Measurements from ENCODE around the gene GDPD3. TPM values are rescaled to one million over a fixed set of nuclear protein-coding genes. Genes with fewer than 3 reads are reported as not detected.

The GDPD3 gene
- total and polyA plus RNA-seq, 9 of the 15 experiments (the other 6 are each of a cell fraction or from before 2014, with no cell fraction given) = 0.47 to 3.9 (median 1.1) TPM

DNA sequence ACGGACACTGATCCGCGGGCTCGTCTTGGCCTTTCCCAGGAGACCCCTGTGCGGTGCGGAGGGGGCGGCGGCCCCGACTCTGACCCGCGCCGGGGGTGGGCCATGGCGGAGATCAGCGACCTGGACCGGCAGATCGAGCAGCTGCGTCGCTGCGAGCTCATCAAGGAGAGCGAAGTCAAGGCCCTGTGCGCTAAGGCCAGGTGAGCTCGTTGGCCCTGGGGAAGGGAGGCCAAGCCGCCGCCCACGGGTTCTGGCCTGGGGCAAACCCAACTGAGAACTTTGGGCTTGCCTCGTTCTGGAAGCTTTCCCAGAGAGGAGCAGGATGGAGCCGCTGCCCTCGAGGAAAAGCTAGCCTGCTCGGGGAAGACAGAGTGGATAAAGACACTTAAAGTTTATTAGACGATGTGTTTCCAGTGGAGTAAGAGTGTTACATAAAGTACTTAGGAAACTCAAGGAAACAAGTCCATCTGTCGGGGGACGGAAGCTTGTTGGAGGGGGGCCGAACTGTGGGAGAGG lies 37.0 kb downstream of the GDPD3 start (continued):
- TF ChIP-seq, protein P1, sequence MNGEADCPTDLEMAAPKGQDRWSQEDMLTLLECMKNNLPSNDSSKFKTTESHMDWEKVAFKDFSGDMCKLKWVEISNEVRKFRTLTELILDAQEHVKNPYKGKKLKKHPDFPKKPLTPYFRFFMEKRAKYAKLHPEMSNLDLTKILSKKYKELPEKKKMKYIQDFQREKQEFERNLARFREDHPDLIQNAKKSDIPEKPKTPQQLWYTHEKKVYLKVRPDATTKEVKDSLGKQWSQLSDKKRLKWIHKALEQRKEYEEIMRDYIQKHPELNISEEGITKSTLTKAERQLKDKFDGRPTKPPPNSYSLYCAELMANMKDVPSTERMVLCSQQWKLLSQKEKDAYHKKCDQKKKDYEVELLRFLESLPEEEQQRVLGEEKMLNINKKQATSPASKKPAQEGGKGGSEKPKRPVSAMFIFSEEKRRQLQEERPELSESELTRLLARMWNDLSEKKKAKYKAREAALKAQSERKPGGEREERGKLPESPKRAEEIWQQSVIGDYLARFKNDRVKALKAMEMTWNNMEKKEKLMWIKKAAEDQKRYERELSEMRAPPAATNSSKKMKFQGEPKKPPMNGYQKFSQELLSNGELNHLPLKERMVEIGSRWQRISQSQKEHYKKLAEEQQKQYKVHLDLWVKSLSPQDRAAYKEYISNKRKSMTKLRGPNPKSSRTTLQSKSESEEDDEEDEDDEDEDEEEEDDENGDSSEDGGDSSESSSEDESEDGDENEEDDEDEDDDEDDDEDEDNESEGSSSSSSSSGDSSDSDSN (IDR thresholded peaks at IDR 0.05; ENCODE audit: borderline replicate concordance in 1 of 2, low read depth in 2 of 2, low read length in 2 of 2) = 0 out of 4 replicates have a peak, but pooled peaks of 1 of the 2 experiments have one; percentile 32
- TF ChIP-seq, protein P2, sequence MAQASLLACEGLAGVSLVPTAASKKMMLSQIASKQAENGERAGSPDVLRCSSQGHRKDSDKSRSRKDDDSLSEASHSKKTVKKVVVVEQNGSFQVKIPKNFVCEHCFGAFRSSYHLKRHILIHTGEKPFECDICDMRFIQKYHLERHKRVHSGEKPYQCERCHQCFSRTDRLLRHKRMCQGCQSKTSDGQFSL (CRISPR knock-in tag; IDR thresholded peaks at IDR 0.05) = no peak
- TF ChIP-seq, protein P2 (tag; IDR thresholded peaks at IDR 0.05) = no peak
- TF ChIP-seq, protein P3, sequence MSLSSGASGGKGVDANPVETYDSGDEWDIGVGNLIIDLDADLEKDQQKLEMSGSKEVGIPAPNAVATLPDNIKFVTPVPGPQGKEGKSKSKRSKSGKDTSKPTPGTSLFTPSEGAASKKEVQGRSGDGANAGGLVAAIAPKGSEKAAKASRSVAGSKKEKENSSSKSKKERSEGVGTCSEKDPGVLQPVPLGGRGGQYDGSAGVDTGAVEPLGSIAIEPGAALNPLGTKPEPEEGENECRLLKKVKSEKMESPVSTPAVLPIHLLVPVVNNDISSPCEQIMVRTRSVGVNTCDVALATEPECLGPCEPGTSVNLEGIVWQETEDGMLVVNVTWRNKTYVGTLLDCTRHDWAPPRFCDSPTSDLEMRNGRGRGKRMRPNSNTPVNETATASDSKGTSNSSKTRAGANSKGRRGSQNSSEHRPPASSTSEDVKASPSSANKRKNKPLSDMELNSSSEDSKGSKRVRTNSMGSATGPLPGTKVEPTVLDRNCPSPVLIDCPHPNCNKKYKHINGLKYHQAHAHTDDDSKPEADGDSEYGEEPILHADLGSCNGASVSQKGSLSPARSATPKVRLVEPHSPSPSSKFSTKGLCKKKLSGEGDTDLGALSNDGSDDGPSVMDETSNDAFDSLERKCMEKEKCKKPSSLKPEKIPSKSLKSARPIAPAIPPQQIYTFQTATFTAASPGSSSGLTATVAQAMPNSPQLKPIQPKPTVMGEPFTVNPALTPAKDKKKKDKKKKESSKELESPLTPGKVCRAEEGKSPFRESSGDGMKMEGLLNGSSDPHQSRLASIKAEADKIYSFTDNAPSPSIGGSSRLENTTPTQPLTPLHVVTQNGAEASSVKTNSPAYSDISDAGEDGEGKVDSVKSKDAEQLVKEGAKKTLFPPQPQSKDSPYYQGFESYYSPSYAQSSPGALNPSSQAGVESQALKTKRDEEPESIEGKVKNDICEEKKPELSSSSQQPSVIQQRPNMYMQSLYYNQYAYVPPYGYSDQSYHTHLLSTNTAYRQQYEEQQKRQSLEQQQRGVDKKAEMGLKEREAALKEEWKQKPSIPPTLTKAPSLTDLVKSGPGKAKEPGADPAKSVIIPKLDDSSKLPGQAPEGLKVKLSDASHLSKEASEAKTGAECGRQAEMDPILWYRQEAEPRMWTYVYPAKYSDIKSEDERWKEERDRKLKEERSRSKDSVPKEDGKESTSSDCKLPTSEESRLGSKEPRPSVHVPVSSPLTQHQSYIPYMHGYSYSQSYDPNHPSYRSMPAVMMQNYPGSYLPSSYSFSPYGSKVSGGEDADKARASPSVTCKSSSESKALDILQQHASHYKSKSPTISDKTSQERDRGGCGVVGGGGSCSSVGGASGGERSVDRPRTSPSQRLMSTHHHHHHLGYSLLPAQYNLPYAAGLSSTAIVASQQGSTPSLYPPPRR (CRISPR knock-in tag; IDR thresholded peaks at IDR 0.05; ENCODE audit: borderline replicate concordance) = no peak
- TF ChIP-seq E2F3 (CRISPR knock-in tag; IDR thresholded peaks at IDR 0.05) (no peak), ARID1B (IDR thresholded peaks at IDR 0.05) (no peak), KAT7 (CRISPR knock-in tag; IDR thresholded peaks at IDR 0.05; ENCODE audit: borderline replicate concordance) (no peak; the same call in 1 of the 2 replicates), BRCA1 (IDR thresholded peaks at IDR 0.05) (no peak), BRCA1 (CRISPR knock-in tag; IDR thresholded peaks at IDR 0.05) (0 out of 2 replicates have a peak, but pooled peaks have one; percentile 78), ZNF23 (CRISPR knock-in tag; IDR thresholded peaks at IDR 0.05) (no peak), NCOA1 (IDR thresholded peaks at IDR 0.05; ENCODE audit: low read depth) (no peak), JUN (IDR thresholded peaks at IDR 0.05; ENCODE audit: borderline replicate concordance, low read depth, low read length) (no peak), JUN (CRISPR knock-in tag; IDR thresholded peaks at IDR 0.05; ENCODE audit: borderline replicate concordance) (0 out of 2 replicates have a peak, but pooled peaks have one; percentile 0)
- TF ChIP-seq, protein P4, sequence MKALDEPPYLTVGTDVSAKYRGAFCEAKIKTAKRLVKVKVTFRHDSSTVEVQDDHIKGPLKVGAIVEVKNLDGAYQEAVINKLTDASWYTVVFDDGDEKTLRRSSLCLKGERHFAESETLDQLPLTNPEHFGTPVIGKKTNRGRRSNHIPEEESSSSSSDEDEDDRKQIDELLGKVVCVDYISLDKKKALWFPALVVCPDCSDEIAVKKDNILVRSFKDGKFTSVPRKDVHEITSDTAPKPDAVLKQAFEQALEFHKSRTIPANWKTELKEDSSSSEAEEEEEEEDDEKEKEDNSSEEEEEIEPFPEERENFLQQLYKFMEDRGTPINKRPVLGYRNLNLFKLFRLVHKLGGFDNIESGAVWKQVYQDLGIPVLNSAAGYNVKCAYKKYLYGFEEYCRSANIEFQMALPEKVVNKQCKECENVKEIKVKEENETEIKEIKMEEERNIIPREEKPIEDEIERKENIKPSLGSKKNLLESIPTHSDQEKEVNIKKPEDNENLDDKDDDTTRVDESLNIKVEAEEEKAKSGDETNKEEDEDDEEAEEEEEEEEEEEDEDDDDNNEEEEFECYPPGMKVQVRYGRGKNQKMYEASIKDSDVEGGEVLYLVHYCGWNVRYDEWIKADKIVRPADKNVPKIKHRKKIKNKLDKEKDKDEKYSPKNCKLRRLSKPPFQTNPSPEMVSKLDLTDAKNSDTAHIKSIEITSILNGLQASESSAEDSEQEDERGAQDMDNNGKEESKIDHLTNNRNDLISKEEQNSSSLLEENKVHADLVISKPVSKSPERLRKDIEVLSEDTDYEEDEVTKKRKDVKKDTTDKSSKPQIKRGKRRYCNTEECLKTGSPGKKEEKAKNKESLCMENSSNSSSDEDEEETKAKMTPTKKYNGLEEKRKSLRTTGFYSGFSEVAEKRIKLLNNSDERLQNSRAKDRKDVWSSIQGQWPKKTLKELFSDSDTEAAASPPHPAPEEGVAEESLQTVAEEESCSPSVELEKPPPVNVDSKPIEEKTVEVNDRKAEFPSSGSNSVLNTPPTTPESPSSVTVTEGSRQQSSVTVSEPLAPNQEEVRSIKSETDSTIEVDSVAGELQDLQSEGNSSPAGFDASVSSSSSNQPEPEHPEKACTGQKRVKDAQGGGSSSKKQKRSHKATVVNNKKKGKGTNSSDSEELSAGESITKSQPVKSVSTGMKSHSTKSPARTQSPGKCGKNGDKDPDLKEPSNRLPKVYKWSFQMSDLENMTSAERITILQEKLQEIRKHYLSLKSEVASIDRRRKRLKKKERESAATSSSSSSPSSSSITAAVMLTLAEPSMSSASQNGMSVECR (CRISPR knock-in tag; IDR thresholded peaks at IDR 0.05) = 0 out of 2 replicates have a peak, but pooled peaks have one; percentile 40

All from K562 (cell line).